HG03520 (cell line): ENCODE data around the gene PIGU.
"Not testable (repeated sequence)": the region's sequence is repeated elsewhere in the genome, so short reads cannot be mapped to it uniquely, and the experiment has no call there.

Source experiments
- ATAC-seq: cut with Tn5 transposase; IDR thresholded peaks from one replicate; pipeline ENCODE4 v1.9.1; 2021; ENCODE audit warnings: mild to moderate bottlenecking, moderate library complexity; ENCODE audit not compliant: unreplicated experiment

The PIGU gene

GRCh38 chr20:34663213-34663943 lies 13.5 kb downstream of the PIGU start:
- ATAC-seq = no peak

GRCh38 chr20:34661811-34662210 lies 15.1 kb downstream of the PIGU start:
- ATAC-seq = not testable (repeated sequence)

- not testable (repeated sequence) for ATAC-seq
Observed at GRCh38 chr20:34658654-34659053, 18.2 kb downstream of the PIGU start.

- ATAC-seq = no peak
Observed at GRCh38 chr20:34654207-34654744, 22.6 kb downstream of the PIGU start.

- no peak for ATAC-seq
Observed at GRCh38 chr20:34651200-34651599, 25.7 kb downstream of the PIGU start.

GRCh38 chr20:34647737-34648136 lies 29.2 kb downstream of the PIGU start:
- ATAC-seq = no peak

- ATAC-seq = no peak
Observed at GRCh38 chr20:34644951-34645350, 31.9 kb downstream of the PIGU start.

GRCh38 chr20:34644345-34644744 lies 32.5 kb downstream of the PIGU start:
- no peak for ATAC-seq

- ATAC-seq = no peak
Observed at GRCh38 chr20:34643928-34644327, 33.0 kb downstream of the PIGU start.

GRCh38 chr20:34642009-34642408 lies 34.9 kb downstream of the PIGU start:
- no peak for ATAC-seq

GRCh38 chr20:34639755-34640222 lies 37.1 kb downstream of the PIGU start:
- no peak for ATAC-seq

GRCh38 chr20:34638532-34638931 lies 38.4 kb downstream of the PIGU start:
- no peak for ATAC-seq

GRCh38 chr20:34638039-34638292 lies 38.9 kb downstream of the PIGU start:
- no peak for ATAC-seq

GRCh38 chr20:34637245-34638038 lies 39.5 kb downstream of the PIGU start:
- no peak for ATAC-seq

- no peak for ATAC-seq
Observed at GRCh38 chr20:34636648-34637047, 40.2 kb downstream of the PIGU start.

GRCh38 chr20:34634392-34634791 lies 42.5 kb downstream of the PIGU start:
- no peak for ATAC-seq

GRCh38 chr20:34632870-34633452 lies 43.9 kb downstream of the PIGU start:
- no peak for ATAC-seq

GRCh38 chr20:34629904-34630303 lies 47.0 kb downstream of the PIGU start:
- ATAC-seq = no peak

- ATAC-seq = no peak
Observed at GRCh38 chr20:34629342-34629741, 47.5 kb downstream of the PIGU start.

GRCh38 chr20:34628026-34628425 lies 48.9 kb downstream of the PIGU start:
- no peak for ATAC-seq

GRCh38 chr20:34627458-34627857 lies 49.4 kb downstream of the PIGU start:
- no peak for ATAC-seq

- no peak for ATAC-seq
Observed at GRCh38 chr20:34626992-34627391, 49.9 kb downstream of the PIGU start.
